OCI-LY7 (cell line): ENCODE data around the gene CRTAC1. TPM values are rescaled to one million over a fixed set of nuclear protein-coding genes. Genes with fewer than 3 reads are reported as not detected.

ENCODE experiments used
- BruUV-seq: library from RNA; stranded (reverse); fragments of 400-500 nt; replicated peaks from 2 replicates; lab custom pipeline; 2021; lab: Mats Ljungman, UMichigan
- CTCF ChIA-PET: fragments of 300-600 bp; sonication (Branson Sonifier 250); formaldehyde crosslinking; loops from one replicate; lab custom pipeline; 2022; ENCODE audit warnings: antibody characterized with exemption; ENCODE audit not compliant: unreplicated experiment; lab: Charles Lee
- POLR2A ChIA-PET: fragments of 300-600 bp; sonication (Branson Sonifier 250); formaldehyde crosslinking; loops from one replicate; lab custom pipeline; 2022; ENCODE audit warnings: antibody characterized with exemption; lab: Charles Lee
- DNase-seq: peaks from one replicate; pipeline ENCODE4 v3.0.0-alpha.2; 2015; ENCODE audit warnings: low spot score
- H2AFZ ChIP-seq: fragments of 200-600 bp; sonication (generic), shearing (Covaris generic); 2 replicates; pipeline ENCODE4 v1.6.1; 2014; ENCODE audit warnings: mild to moderate bottlenecking, antibody characterized with exemption, low read length, moderate library complexity
- H3K27ac ChIP-seq: fragments of 200-600 bp; sonication (generic); 2 replicates; pipeline ENCODE4 v1.5.1; 2014; ENCODE audit warnings: mixed run types, low read depth, mild to moderate bottlenecking, moderate library complexity, low read length, inconsistent platforms; ENCODE audit not compliant: poor library complexity, severe bottlenecking
- H3K36me3 ChIP-seq: fragments of 200-600 bp; sonication (generic); 2 replicates; pipeline ENCODE4 v1.6.1; 2014; ENCODE audit warnings: mild to moderate bottlenecking, antibody characterized with exemption, low read length, moderate library complexity, mixed read lengths; ENCODE audit not compliant: insufficient read depth
- H3K4me1 ChIP-seq: fragments of 200-600 bp; sonication (generic); 2 replicates; pipeline ENCODE4 v1.5.1; 2014; ENCODE audit warnings: mild to moderate bottlenecking, low read length; ENCODE audit not compliant: insufficient read depth, poor library complexity, severe bottlenecking
- H3K4me2 ChIP-seq: fragments of 200-600 bp; sonication (generic); 2 replicates; pipeline ENCODE4 v1.6.1; 2014; ENCODE audit warnings: mild to moderate bottlenecking, low read length
- H3K4me3 ChIP-seq: fragments of 200-600 bp; sonication (generic); 2 replicates; pipeline ENCODE4 v1.5.1; 2014; ENCODE audit warnings: mild to moderate bottlenecking, low read depth, low read length; ENCODE audit not compliant: poor library complexity, severe bottlenecking
- H3K79me2 ChIP-seq: fragments of 200-600 bp; sonication (generic); 2 replicates; pipeline ENCODE4 v1.6.1; 2016; ENCODE audit warnings: low read depth, mild to moderate bottlenecking, low read length, moderate library complexity, mixed read lengths; ENCODE audit not compliant: insufficient read depth
- H3K9me2 ChIP-seq: fragments of 200-600 bp; sonication (generic); 2 replicates; pipeline ENCODE4 v1.6.1; 2016; ENCODE audit warnings: mild to moderate bottlenecking, low read length, mixed read lengths; ENCODE audit not compliant: insufficient read depth
- H3K9me3 ChIP-seq: fragments of 200-600 bp; sonication (generic); 2 replicates; pipeline ENCODE4 v1.6.1; 2014; ENCODE audit warnings: mild to moderate bottlenecking, mixed run types, low read length, mixed read lengths
- H4K20me1 ChIP-seq: fragments of 200-600 bp; sonication (generic); 2 replicates; pipeline ENCODE4 v1.6.1; 2014; ENCODE audit warnings: mild to moderate bottlenecking, antibody characterized with exemption, low read length, moderate library complexity, mixed read lengths; ENCODE audit not compliant: insufficient read depth
- CTCF ChIP-seq: fragments of 200-600 bp; sonication (generic); conservative IDR thresholded peaks from 2 replicates; pipeline ENCODE4 v1.5.1; 2014; ENCODE audit warnings: mild to moderate bottlenecking, antibody characterized with exemption, low read length, moderate library complexity, mixed read lengths
- EZH2phosphoT487 ChIP-seq: fragments of 200-600 bp; sonication (generic); IDR thresholded peaks from 2 replicates; pipeline ENCODE4 v1.6.1; 2018; ENCODE audit warnings: low read depth, borderline replicate concordance, mild to moderate bottlenecking, mixed run types, antibody characterized with exemption, low read length, moderate library complexity, mixed read lengths
- intact Hi-C: fragments of 100-400 bp; cut with micrococcal nuclease; formaldehyde crosslinking; loops from one replicate; pipeline ENCODE4 v1.10.0; 2022; ENCODE audit not compliant: unreplicated experiment
- total RNA-seq, 2 experiments: library from RNA; depleted of rRNA in 1 of 2; stranded (reverse); fragments of >200 nt in 1 of 2; shearing (Covaris generic) in 1 of 2; gene quantifications; 2 replicates each; pipeline ENCODE4 v1.2.3, GENCODE V29; 2014 to 2022

The CRTAC1 gene
- total RNA-seq, 2 experiments from 2014 or later = not detected

GRCh38 chr10:98060079-98060478, 29.7 kb upstream of the CRTAC1 start:
- peaks cover 9% of the 10 kb centered on the region for H3K4me1 ChIP-seq
- H3K4me2 ChIP-seq = no peak overlapping the region
- H3K27ac ChIP-seq = no peak overlapping the region
- H3K4me3 ChIP-seq = no peak overlapping the region
- no peaks in the 10 kb centered on the region for H3K9me3 ChIP-seq
- DNase-seq = no peak
- BruUV-seq = no TSS peak
- intact Hi-C loops = no loop called here
- H3K36me3 ChIP-seq = no peaks in the 10 kb centered on the region
- TF ChIP-seq CTCF = no peak
- no peak for TF ChIP-seq EZH2phosphoT487
- no peak overlapping the region for H2AFZ ChIP-seq
- POLR2A ChIA-PET = no interaction called here
- H4K20me1 ChIP-seq = no peaks in the 10 kb centered on the region
- H3K79me2 ChIP-seq = no peaks in the 10 kb centered on the region
- no peaks in the 10 kb centered on the region for H3K9me2 ChIP-seq
- CTCF ChIA-PET = interaction anchor here (0.6 kb wide), 1 partner anchor 306 kb away, joined by 4 read pairs; no protein-coding TSS in a partner anchor

- ChIA-PET POLR2A (interaction anchor here (0.6 kb wide), 1 partner anchor 298 kb away, joined by 3 read pairs; no protein-coding TSS in a partner anchor), CTCF (no interaction called here)
- H3K36me3 ChIP-seq = no peaks in the 10 kb centered on the region
- no peaks in the 10 kb centered on the region for H3K79me2 ChIP-seq
- intact Hi-C loops = no loop called here
- no peaks in the 10 kb centered on the region for H3K9me2 ChIP-seq
- H3K27ac ChIP-seq = no peak overlapping the region
- no peak for DNase-seq
- no TSS peak for BruUV-seq
- no peak overlapping the region for H3K4me3 ChIP-seq
- H3K4me2 ChIP-seq = no peak overlapping the region
- no peak overlapping the region for H2AFZ ChIP-seq
- H3K4me1 ChIP-seq = peaks cover 9% of the 10 kb centered on the region
- TF ChIP-seq CTCF (no peak), EZH2phosphoT487 (no peak)
- no peaks in the 10 kb centered on the region for H4K20me1 ChIP-seq
- no peaks in the 10 kb centered on the region for H3K9me3 ChIP-seq
These were observed 27.9 kb upstream of the CRTAC1 start for GRCh38 chr10:98058295-98058694.

- Histone ChIP-seq H4K20me1 (no peaks in the 10 kb centered on the region), H3K79me2 (no peaks in the 10 kb centered on the region), H3K27ac (no peak overlapping the region), H2AFZ (no peak overlapping the region), H3K4me2 (no peak overlapping the region), H3K4me3 (no peak overlapping the region), H3K9me2 (no peaks in the 10 kb centered on the region), H3K9me3 (no peaks in the 10 kb centered on the region), H3K4me1 (peaks cover 9% of the 10 kb centered on the region), H3K36me3 (no peaks in the 10 kb centered on the region)
- ChIA-PET CTCF (no interaction called here), POLR2A (no interaction called here)
- TF ChIP-seq EZH2phosphoT487 = no peak
- no peak for TF ChIP-seq CTCF
- peak; percentile 72 for DNase-seq
- intact Hi-C loops = no loop called here
- no TSS peak for BruUV-seq
These were observed 25.6 kb upstream of the CRTAC1 start for GRCh38 chr10:98055841-98056516.
